Lower leg skin (tissue), 4 donors: ENCODE measurements around the gene SLC39A6. TPM values are rescaled to one million over a fixed set of nuclear protein-coding genes. Genes with fewer than 3 reads are reported as not detected.
"Not testable (repeated sequence)": the region's sequence is repeated elsewhere in the genome, so short reads cannot be mapped to it uniquely, and the experiment has no call there.

Experiments
- DNase-seq, 2 donors: peaks; one replicate each; pipeline ENCODE4 v3.0.0-alpha.2; 2019; ENCODE audit warnings: low spot score in 2 of 2
- H3K4me3 ChIP-seq: fragments of 200-600 bp; sonication (generic); 2 replicates; pipeline ENCODE4 v1.5.1; 2017; ENCODE audit warnings: mild to moderate bottlenecking, low read depth; ENCODE audit not compliant: poor library complexity, severe bottlenecking
- POLR2A ChIP-seq, 2 donors: fragments of 450-650 bp; IDR thresholded peaks; one replicate each; pipeline ENCODE4 v1.6.1; 2016 to 2017; ENCODE audit warnings: antibody characterized with exemption in 2 of 2, mild to moderate bottlenecking in 1 of 2, moderate library complexity in 1 of 2
- WGBS, 2 donors: methylation state at CpG; one replicate each; pipeline ENCODE4 v1.1.5; 2018; 5-methylcytosine and 5-hydroxymethylcytosine counted together
- intact Hi-C: fragments of 100-400 bp; cut with DNase I; formaldehyde crosslinking; loops from one replicate; pipeline ENCODE4 v1.15.0; 2023; ENCODE audit warnings: low total_unique reads
- total RNA-seq, 4 donors: library from RNA; depleted of rRNA; stranded (reverse); fragments of >200 nt; gene quantifications; one replicate each; pipeline ENCODE4 v1.1.0, GENCODE V29; 2016
- TF ChIP-seq, protein P1 (sequence below), 3 donors: fragments of 450-650 bp; IDR thresholded peaks; one replicate each; pipeline ENCODE4 v1.5.1; 2016; ENCODE audit warnings: antibody characterized with exemption in 3 of 3, mild to moderate bottlenecking in 3 of 3, moderate library complexity in 2 of 3

The SLC39A6 gene
- total RNA-seq, 4 donors from 2014 or later: 64.3 to 137 (median 83.2) TPM

DNA sequence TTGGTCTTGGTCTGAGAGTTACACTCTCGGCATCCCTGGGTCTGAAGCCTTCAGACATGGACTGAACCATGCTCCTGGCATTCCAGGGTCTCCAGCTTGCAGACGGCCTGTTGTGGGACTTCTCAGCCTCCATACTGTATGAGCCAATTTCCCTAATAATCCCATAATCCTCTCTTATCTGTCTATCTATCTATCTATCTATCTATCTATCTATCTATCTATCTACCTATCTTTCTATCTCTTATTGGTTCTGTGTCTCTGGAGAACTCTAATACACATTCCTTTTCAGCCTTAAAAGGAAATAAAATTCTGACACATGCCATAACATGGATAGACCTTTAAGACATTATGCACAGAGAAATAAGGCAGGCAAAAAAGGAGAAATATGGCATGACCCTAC lies 24.4 kb downstream of the SLC39A6 start:
- H3K4me3 ChIP-seq: no peak overlapping the region
- TF ChIP-seq POLR2A (IDR thresholded peaks at IDR 0.05): no peak
- TF ChIP-seq, protein P1, sequence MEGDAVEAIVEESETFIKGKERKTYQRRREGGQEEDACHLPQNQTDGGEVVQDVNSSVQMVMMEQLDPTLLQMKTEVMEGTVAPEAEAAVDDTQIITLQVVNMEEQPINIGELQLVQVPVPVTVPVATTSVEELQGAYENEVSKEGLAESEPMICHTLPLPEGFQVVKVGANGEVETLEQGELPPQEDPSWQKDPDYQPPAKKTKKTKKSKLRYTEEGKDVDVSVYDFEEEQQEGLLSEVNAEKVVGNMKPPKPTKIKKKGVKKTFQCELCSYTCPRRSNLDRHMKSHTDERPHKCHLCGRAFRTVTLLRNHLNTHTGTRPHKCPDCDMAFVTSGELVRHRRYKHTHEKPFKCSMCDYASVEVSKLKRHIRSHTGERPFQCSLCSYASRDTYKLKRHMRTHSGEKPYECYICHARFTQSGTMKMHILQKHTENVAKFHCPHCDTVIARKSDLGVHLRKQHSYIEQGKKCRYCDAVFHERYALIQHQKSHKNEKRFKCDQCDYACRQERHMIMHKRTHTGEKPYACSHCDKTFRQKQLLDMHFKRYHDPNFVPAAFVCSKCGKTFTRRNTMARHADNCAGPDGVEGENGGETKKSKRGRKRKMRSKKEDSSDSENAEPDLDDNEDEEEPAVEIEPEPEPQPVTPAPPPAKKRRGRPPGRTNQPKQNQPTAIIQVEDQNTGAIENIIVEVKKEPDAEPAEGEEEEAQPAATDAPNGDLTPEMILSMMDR (IDR thresholded peaks at IDR 0.05): no peak
- no peak for DNase-seq
- intact Hi-C loops: no loop called here
- 92 to 94% methylated on average over 2 of the region's 2 CpGs for WGBS, 2 donors

DNA sequence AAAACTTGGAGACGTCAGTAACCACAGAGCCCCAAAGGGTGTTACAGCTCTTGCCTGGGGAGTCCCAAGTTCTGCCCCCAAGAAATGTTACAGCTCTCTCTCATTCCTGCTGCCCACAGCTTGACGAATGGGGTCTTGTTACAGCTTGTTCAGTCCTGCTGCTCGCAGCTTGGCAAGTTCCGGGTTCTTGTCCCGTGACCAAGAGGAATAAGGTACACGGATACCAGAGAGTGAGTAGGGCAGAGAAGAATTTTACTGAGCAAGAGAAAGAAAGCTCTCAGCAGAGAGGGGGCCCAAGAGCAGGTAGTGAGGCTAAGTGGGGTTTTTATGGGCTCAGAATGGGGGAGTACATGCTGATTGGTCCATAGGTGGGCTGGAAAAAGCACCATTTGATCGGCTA lies 27.2 kb downstream of the SLC39A6 start:
- intact Hi-C loops: no loop called here
- no peak for DNase-seq
- H3K4me3 ChIP-seq: no peak overlapping the region
- TF ChIP-seq, protein P1 (IDR thresholded peaks at IDR 0.05): no peak
- TF ChIP-seq POLR2A (IDR thresholded peaks at IDR 0.05): no peak
- 87 to 90% methylated on average over 7 of the region's 7 CpGs for WGBS, 2 donors

DNA sequence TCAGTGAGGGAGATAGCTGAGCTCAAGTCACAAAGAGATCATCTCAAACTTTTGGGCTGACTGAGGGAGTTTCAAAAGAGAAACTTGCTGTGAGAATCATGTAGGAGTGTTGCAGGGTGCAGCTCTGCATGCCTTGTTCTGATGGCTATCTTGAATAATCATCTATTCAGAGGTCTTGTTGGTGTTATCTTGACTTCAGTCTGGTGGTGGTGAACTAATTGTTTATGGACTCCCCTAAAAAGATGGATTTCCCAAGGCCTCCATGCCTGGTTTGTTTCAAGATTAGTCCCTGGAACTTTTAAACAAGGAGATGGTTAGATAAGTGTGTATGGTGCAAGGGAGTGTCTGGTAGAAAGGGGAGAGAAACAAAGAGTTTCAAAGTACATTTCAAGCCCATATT lies 29.8 kb downstream of the SLC39A6 start:
- intact Hi-C loops: loop anchor here (5.0 to 10.0 kb wide), 2 partner anchors 183 to 475 kb away; no protein-coding TSS in a partner anchor
- TF ChIP-seq, protein P1 (IDR thresholded peaks at IDR 0.05): no peak
- no peak for TF ChIP-seq POLR2A (IDR thresholded peaks at IDR 0.05)
- no peak overlapping the region for H3K4me3 ChIP-seq
- DNase-seq: no peak

DNA sequence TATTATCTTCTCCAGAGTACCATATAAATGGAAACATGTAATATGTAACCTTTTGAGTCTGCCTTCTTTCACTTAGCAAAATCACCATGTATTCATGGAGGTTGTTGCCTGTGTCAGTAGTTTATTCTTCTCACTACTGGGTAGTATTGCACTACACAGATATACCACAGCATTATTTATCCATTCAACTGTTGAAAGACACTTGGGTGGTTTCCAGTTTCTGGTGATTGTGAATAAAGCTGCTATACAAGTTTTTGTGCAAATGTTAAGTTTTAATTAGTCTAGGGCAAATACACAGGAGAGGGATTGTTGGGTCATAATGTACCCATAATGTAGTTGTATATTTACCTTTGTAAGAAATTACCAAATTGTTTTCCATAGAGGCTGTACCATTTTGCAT lies 32.2 kb downstream of the SLC39A6 start:
- intact Hi-C loops: loop anchor here (5.0 to 10.0 kb wide), 2 partner anchors 185 to 478 kb away; no protein-coding TSS in a partner anchor
- no peak overlapping the region for H3K4me3 ChIP-seq
- DNase-seq: no peak
- no peak for TF ChIP-seq POLR2A (IDR thresholded peaks at IDR 0.05)
- TF ChIP-seq, protein P1 (IDR thresholded peaks at IDR 0.05): no peak

DNA sequence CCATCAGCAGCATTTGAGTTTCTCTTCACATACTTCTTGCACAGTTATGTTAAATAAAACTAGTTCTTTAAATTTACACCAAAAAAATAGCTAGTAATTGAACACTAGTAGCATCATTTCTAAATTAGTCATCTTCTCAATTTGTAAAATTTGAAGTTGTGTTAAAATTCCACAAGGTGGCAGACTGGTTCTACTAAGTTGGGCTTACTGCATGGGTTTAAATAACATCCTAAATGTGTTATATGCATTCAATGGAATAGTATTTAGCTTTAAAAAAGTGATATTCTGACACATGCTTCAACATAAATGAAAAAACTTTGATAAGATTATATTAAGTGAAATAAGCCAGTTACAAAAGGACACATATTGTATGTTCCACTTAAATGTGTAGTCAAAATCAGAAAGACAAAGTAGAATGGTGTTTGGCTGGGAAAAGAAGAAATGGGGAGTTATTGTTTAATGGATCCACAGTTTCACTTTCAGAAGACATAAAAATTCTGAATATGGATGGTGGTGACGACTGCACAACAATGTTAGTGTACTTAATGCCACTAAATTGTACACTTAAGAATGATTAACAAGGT lies 33.1 kb downstream of the SLC39A6 start:
- DNase-seq: no peak
- 16 to 26% methylated on average over 1 of the region's 1 CpG for WGBS, 2 donors
- intact Hi-C loops: loop anchor here (5.0 to 10.0 kb wide), 2 partner anchors 186 to 479 kb away; no protein-coding TSS in a partner anchor
- H3K4me3 ChIP-seq: no peak overlapping the region
- TF ChIP-seq, protein P1 (IDR thresholded peaks at IDR 0.05): no peak

DNA sequence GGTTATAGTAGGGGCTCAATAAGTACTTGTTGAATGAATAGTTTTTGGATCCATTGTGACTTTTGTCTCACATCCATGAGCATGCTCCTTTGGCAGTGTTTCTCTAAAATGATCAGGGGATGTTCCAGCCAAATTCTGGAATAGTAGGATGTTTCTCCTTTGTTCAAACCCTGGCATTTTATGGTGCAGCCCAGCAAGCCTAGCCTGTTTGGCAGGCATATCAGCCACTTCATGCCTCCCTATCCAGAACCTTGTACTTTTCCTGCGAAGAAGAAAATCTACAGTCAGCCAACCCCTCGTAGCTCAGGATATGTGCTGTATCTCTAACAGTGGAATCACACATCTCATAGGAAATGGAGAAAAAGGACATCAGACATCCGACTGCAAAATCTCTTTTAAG lies 34.7 kb downstream of the SLC39A6 start:
- WGBS, 2 donors: 52 to 55% methylated on average over 3 of the region's 3 CpGs
- no peak for DNase-seq
- intact Hi-C loops: loop anchor here (10.0 kb wide), 1 partner anchor 480 kb away; no protein-coding TSS in a partner anchor
- H3K4me3 ChIP-seq: no peak overlapping the region
- TF ChIP-seq POLR2A (IDR thresholded peaks at IDR 0.05): no peak
- TF ChIP-seq, protein P1 (IDR thresholded peaks at IDR 0.05): no peak

DNA sequence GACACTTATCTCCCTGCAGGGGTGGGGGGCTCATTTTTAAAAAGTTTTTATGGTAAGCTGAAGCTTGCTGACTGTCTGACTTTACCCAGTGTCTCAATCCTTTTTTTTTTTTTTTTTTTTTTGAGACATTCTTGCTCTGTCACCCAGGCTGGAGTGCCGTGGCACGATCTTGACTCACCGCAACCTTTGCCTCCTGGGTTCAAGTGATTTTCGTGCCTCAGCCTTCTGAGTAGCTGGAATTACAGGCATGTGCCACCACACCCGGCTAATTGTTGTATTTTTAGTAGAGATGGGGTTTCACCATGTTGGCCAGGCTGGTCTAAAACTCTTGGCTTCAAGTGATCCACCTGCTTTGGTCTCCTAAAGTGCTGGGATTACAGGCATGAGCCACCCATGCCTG lies 37.0 kb downstream of the SLC39A6 start:
- not testable (repeated sequence) for H3K4me3 ChIP-seq, DNase-seq
- intact Hi-C loops: loop anchor here (10.0 kb wide), 1 partner anchor 483 kb away; no protein-coding TSS in a partner anchor
- 57 to 79% methylated on average over 5 of the region's 5 CpGs for WGBS, 2 donors
